ENCODE results near the gene HOXD8.

HOXD8 gene

GRCh38 chr2:176128982-176129796 lies at the start of gene HOXD8:
Gene HOXD8, plus strand, starts transcription at chr2:176129705. Its CDS starts 662 bp downstream, at chr2:176130367.
- DNase-seq: no peak

- DNase-seq: no peak
These were observed 49.5 kb upstream of the HOXD8 start for GRCh38 chr2:176079831-176080539.

GRCh38 chr2:176080540-176081375 lies 48.7 kb upstream of the HOXD8 start:
- no peak for DNase-seq

- no peak for DNase-seq
These were observed 48.1 kb upstream of the HOXD8 start for GRCh38 chr2:176081376-176081836.

- DNase-seq: no peak
These were observed 47.5 kb upstream of the HOXD8 start for GRCh38 chr2:176081837-176082524.

- no peak for DNase-seq
These were observed 47.0 kb upstream of the HOXD8 start for GRCh38 chr2:176082525-176082823.

- no peak for DNase-seq
These were observed 46.4 kb upstream of the HOXD8 start for GRCh38 chr2:176082824-176083751.

- DNase-seq: no peak
These were observed 45.7 kb upstream of the HOXD8 start, which contains the start of gene EVX2 for GRCh38 chr2:176083796-176084261. Gene EVX2, minus strand, starts transcription at chr2:176083962. Its CDS starts 186 bp downstream, at chr2:176083776.

GRCh38 chr2:176084611-176085119 lies 44.8 kb upstream of the HOXD8 start:
- no peak for DNase-seq

GRCh38 chr2:176085120-176085788 lies 44.3 kb upstream of the HOXD8 start:
- DNase-seq: no peak

- DNase-seq: no peak
These were observed 43.4 kb upstream of the HOXD8 start for GRCh38 chr2:176085861-176086771.

GRCh38 chr2:176087330-176088047 lies 42.0 kb upstream of the HOXD8 start:
- no peak for DNase-seq

GRCh38 chr2:176088048-176088936 lies 41.2 kb upstream of the HOXD8 start:
- no peak for DNase-seq

GRCh38 chr2:176088937-176089842 lies 40.3 kb upstream of the HOXD8 start:
- DNase-seq: no peak

GRCh38 chr2:176089843-176090395 lies 39.6 kb upstream of the HOXD8 start:
- no peak for DNase-seq

- no peak for DNase-seq
These were observed 38.6 kb upstream of the HOXD8 start for GRCh38 chr2:176090862-176091261.
